SK-N-SH (cell line): Measurements from ENCODE around the gene FAM3B. TPM values are rescaled to one million over a fixed set of nuclear protein-coding genes. Genes with fewer than 3 reads are reported as not detected.

Experiments used
- CTCF ChIA-PET: fragments of 300-600, 350-600 bp; formaldehyde crosslinking; extraction: SDS; loops from one replicate; lab custom pipeline; 2021; lab: Yijun Ruan, JAX
- POLR2A ChIA-PET: fragments of 350-600 bp; sonication (Branson Sonifier 250); formaldehyde crosslinking; extraction: SDS; loops from one replicate; lab custom pipeline; 2020; ENCODE audit warnings: antibody characterized with exemption, inconsistent platforms; lab: Yijun Ruan, JAX
- DNase-seq: peaks from one replicate; pipeline ENCODE4 v3.0.0; 2012
- H2AFZ ChIP-seq: fragments of 200-600 bp; sonication (generic); 2 replicates; pipeline ENCODE4 v1.8.1; 2016; ENCODE audit warnings: antibody characterized with exemption, mild to moderate bottlenecking, low read depth
- H3F3A ChIP-seq: fragments of 200-600 bp; sonication (generic); replicated peaks from 2 replicates; pipeline ENCODE3; 2016; ENCODE audit warnings: antibody characterized with exemption, mild to moderate bottlenecking; ENCODE audit not compliant: insufficient read depth
- H3K27ac ChIP-seq, 2 experiments: fragments of 200-500 bp in 1 of 2; fragments of 200-600 bp in 1 of 2; sonication (Bioruptor generic) in 1 of 2; sonication (generic), shearing (Covaris generic) in 1 of 2; 2 replicates each; pipeline versions ENCODE4 v1.5.1 to v1.6.1; 2014 to 2016; ENCODE audit warnings: low read depth in 2 of 2, inconsistent platforms in 1 of 2, low read length in 1 of 2, mild to moderate bottlenecking in 1 of 2, mixed read lengths in 1 of 2
- H3K27me3 ChIP-seq: fragments of 200-600 bp; sonication (generic), shearing (Covaris generic); 2 replicates; pipeline ENCODE4 v1.6.1; 2016; ENCODE audit warnings: mixed run types; ENCODE audit not compliant: insufficient read depth
- H3K36me3 ChIP-seq, 2 experiments: fragments of 200-500 bp in 1 of 2; fragments of 200-600 bp in 1 of 2; sonication (Bioruptor generic) in 1 of 2; sonication (generic) in 1 of 2; replicated peaks in 1 of 2; 2 replicates each; pipeline versions ENCODE3 to v1.5.1; 2014 to 2016; ENCODE audit warnings: low read length in 1 of 2, mild to moderate bottlenecking in 1 of 2; ENCODE audit not compliant: insufficient read depth in 2 of 2, control insufficient read depth in 1 of 2
- H3K4me1 ChIP-seq, 2 experiments: fragments of 200-500 bp in 1 of 2; fragments of 200-600 bp in 1 of 2; sonication (Bioruptor generic) in 1 of 2; sonication (generic), shearing (Covaris generic) in 1 of 2; 2 replicates each; pipeline versions ENCODE4 v1.5.1 to v1.6.1; 2014 to 2016; ENCODE audit warnings: low read depth in 1 of 2, low read length in 1 of 2, mixed run types in 1 of 2; ENCODE audit not compliant: insufficient read depth in 2 of 2, control insufficient read depth in 1 of 2
- H3K4me2 ChIP-seq: fragments of 200-600 bp; sonication (generic), shearing (Covaris generic); 2 replicates; pipeline ENCODE4 v1.6.1; 2017; ENCODE audit warnings: mixed run types
- H3K4me3 ChIP-seq, 2 experiments: fragments of 200-500 bp in 1 of 2; fragments of 200-600 bp in 1 of 2; sonication (Bioruptor generic) in 1 of 2; sonication (generic), shearing (Covaris generic) in 1 of 2; 2 replicates each; pipeline versions ENCODE4 v1.5.1 to v1.8.1; 2014 to 2016; ENCODE audit warnings: low read depth in 2 of 2, inconsistent platforms in 1 of 2, low read length in 1 of 2, mild to moderate bottlenecking in 1 of 2, mixed read lengths in 1 of 2, moderate library complexity in 1 of 2
- H3K79me2 ChIP-seq: fragments of 200-600 bp; sonication (generic); 2 replicates; pipeline ENCODE4 v1.8.1; 2017; ENCODE audit warnings: mild to moderate bottlenecking; ENCODE audit not compliant: insufficient read depth
- H3K9ac ChIP-seq: fragments of 200-600 bp; sonication (generic); 2 replicates; pipeline ENCODE4 v1.6.1; 2017; ENCODE audit warnings: mixed run types
- H3K9me2 ChIP-seq: fragments of 200-600 bp; sonication (generic); 2 replicates; pipeline ENCODE4 v1.6.1; 2017; ENCODE audit warnings: mixed run types
- H3K9me3 ChIP-seq: fragments of 200-600 bp; sonication (generic); 2 replicates; pipeline ENCODE4 v1.6.1; 2017; ENCODE audit warnings: mixed run types, mild to moderate bottlenecking, moderate library complexity
- H4K20me1 ChIP-seq: fragments of 200-600 bp; sonication (generic); 2 replicates; pipeline ENCODE4 v1.6.1; 2017; ENCODE audit warnings: mild to moderate bottlenecking, mixed run types; ENCODE audit not compliant: insufficient read depth
- CHD2 ChIP-seq: fragments of 150-350 bp; IDR thresholded peaks from 2 replicates; pipeline ENCODE4 v1.6.1; 2018; ENCODE audit warnings: low read length; ENCODE audit not compliant: partially characterized antibody
- ELF1 ChIP-seq: IDR thresholded peaks from 2 replicates; pipeline ENCODE4 v1.4.0; 2012
- EZH2phosphoT487 ChIP-seq: fragments of 200-600 bp; sonication (generic); IDR thresholded peaks from 2 replicates; pipeline ENCODE4 v1.6.1; 2017; ENCODE audit warnings: low read depth, mixed run types, mild to moderate bottlenecking, antibody characterized with exemption, moderate library complexity, borderline replicate concordance
- FOXM1 ChIP-seq: IDR thresholded peaks from 2 replicates; pipeline ENCODE4 v1.4.0; 2012; ENCODE audit warnings: low read depth, mild to moderate bottlenecking
- GABPA ChIP-seq: IDR thresholded peaks from 2 replicates; pipeline ENCODE4 v1.4.0; 2012; ENCODE audit warnings: low read depth, mild to moderate bottlenecking
- MAX ChIP-seq: IDR thresholded peaks from 2 replicates; pipeline ENCODE4 v1.4.0; 2012; ENCODE audit warnings: low read depth
- MXI1 ChIP-seq: IDR thresholded peaks from 2 replicates; pipeline ENCODE4 v1.6.1; 2012; ENCODE audit warnings: mild to moderate bottlenecking, low read depth, low read length, improper control_type of control experiment
- PBX3 ChIP-seq: IDR thresholded peaks from 2 replicates; pipeline ENCODE4; 2012
- RAD21 ChIP-seq: IDR thresholded peaks from 2 replicates; pipeline ENCODE4 v1.6.1; 2012; ENCODE audit warnings: mild to moderate bottlenecking, low read length
- REST ChIP-seq: IDR thresholded peaks from 2 replicates; pipeline ENCODE4 v1.6.1; 2012; ENCODE audit warnings: mild to moderate bottlenecking, low read depth, low read length, moderate library complexity
- RXRA ChIP-seq: IDR thresholded peaks from 2 replicates; pipeline ENCODE4 v1.4.0; 2012; ENCODE audit warnings: low read depth, mild to moderate bottlenecking, borderline replicate concordance
- TAF1 ChIP-seq: IDR thresholded peaks from 2 replicates; pipeline ENCODE4 v1.6.1; 2012; ENCODE audit warnings: low read depth, mild to moderate bottlenecking, low read length, moderate library complexity, borderline replicate concordance
- TCF12 ChIP-seq: IDR thresholded peaks from 2 replicates; pipeline ENCODE4 v1.4.0; 2012
- USF1 ChIP-seq: IDR thresholded peaks from 2 replicates; pipeline ENCODE4 v1.4.0; 2012; ENCODE audit warnings: low read depth, borderline replicate concordance
- YY1 ChIP-seq: IDR thresholded peaks from 2 replicates; pipeline ENCODE4 v1.4.0; 2012; ENCODE audit warnings: low read depth, mild to moderate bottlenecking
- WGBS: methylation state at CpG from one replicate; pipeline ENCODE4 v1.1.6; 2017; ENCODE audit warnings: low lambda C conversion rate; 5-methylcytosine and 5-hydroxymethylcytosine counted together
- polyA plus RNA-seq, 3 experiments: library from polyadenylated mRNA; depleted of rRNA; stranded (reverse); fragments of >200 nt; gene quantifications; 2 replicates each; pipeline ENCODE4 v1.2.3, GENCODE V29; 2012

FAM3B gene
- not detected in 2 replicates for polyA plus RNA-seq (2012; rRNA removed)
- polyA plus RNA-seq (2012; cell fraction: cytosol; rRNA removed), result 0.04 TPM in 1 of 2 replicates, not detected in the other
- not detected in 2 replicates for polyA plus RNA-seq (2012; cell fraction: nucleus; rRNA removed)

- Histone ChIP-seq H4K20me1 (no peaks in the 10 kb centered on the region), H2AFZ (no peak within 1 kb of the TSS), H3K9me3 (no peaks in the 10 kb centered on the region), H3K27me3 (peaks cover 12% of the 10 kb centered on the region; the same call in 1 of the 2 replicates), H3K9ac (no peak within 1 kb of the TSS), H3K36me3 (no peaks in the 10 kb centered on the region), H3F3A (no peaks in the 10 kb centered on the region), H3K4me1 (no peaks in the 10 kb centered on the region), H3K79me2 (no peaks in the 10 kb centered on the region), H3K27ac (no peak within 1 kb of the TSS), H3K4me2 (no peak within 1 kb of the TSS), H3K4me3 (no peak within 1 kb of the TSS), H3K9me2 (no peaks in the 10 kb centered on the region)
- no peak for TF ChIP-seq RAD21
- no peak for TF ChIP-seq TAF1
- TF ChIP-seq PBX3, result no peak
- no peak for TF ChIP-seq FOXM1
- TF ChIP-seq GABPA, result no peak
- TF ChIP-seq YY1, result no peak
- TF ChIP-seq MAX, result no peak
- no peak for TF ChIP-seq RXRA
- no peak for TF ChIP-seq EZH2phosphoT487
- no peak for TF ChIP-seq REST
- TF ChIP-seq TCF12, result no peak
- TF ChIP-seq MXI1, result no peak
- no peak for TF ChIP-seq CHD2
- TF ChIP-seq USF1, result no peak
- TF ChIP-seq ELF1, result no peak
- POLR2A ChIA-PET, result no interaction called here
- WGBS, result 33% methylated on average over 19 of the region's 55 CpGs
- peak; percentile 19 for DNase-seq
- CTCF ChIA-PET, result no interaction called here
These were observed at the start of gene FAM3B for GRCh38 chr21:41316200-41317062. Gene FAM3B, plus strand, starts transcription at chr21:41316801. Its CDS starts 79 bp downstream, at chr21:41316880.
